A549 treated with AZD9567 at 1 μM for 4 hours (cell line): Measurements from ENCODE around the gene LOXL1. TPM values are rescaled to one million over a fixed set of nuclear protein-coding genes. Genes with fewer than 3 reads are reported as not detected.

Source experiments
- total RNA-seq: library from RNA; stranded (reverse); fragments of 200-300 nt; extraction: Qiagen RNA extraction; gene quantifications from 5 replicates; pipeline ENCODE4 v1.2.3, GENCODE V29; 2022; ENCODE audit not compliant: insufficient read depth

Gene LOXL1
- total RNA-seq: 0.36 to 0.82 TPM (median 0.69 TPM) in 4 of 5 replicates, not detected in the other

DNA sequence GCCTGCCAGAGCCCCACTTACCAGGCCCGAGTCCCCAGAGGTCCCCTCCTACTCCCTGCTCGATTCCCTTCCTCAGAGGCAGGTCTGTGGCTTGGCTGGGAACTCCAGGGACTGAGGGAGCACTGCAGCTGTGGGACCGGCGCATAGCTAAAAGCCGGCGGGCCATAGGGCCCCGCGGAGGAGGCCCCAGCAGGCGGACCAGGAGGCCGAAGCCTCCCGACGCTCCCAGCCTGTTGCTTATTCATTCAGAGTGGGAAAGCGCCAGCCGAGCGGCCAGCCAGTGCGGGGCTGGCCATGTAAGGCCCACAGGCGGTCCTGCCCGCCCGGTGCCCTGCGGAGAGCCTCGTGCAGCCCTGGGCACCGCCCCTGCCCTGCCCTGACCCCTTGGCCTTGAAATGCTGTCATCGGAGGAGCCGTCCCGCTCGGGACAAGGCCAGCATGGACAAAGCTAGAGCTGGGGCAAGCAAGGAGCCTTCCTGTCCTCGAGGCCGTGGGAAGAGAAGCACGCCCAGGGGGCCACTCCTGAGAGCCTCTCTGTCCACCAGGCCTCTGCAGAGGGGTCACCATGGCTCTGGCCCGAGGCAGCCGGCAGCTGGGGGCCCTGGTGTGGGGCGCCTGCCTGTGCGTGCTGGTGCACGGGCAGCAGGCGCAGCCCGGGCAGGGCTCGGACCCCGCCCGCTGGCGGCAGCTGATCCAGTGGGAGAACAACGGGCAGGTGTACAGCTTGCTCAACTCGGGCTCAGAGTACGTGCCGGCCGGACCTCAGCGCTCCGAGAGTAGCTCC, at the start of gene LOXL1:
LOXL1 (plus strand) TSS at position 244 of the 784 bp plus-strand sequence; CDS start at position 566, 322 bp downstream.

GRCh38 chr15:73991726-73992593, 65.7 kb downstream of the LOXL1 start, which contains the start of gene STOML1:
TSS of gene STOML1 (minus strand) at chr15:73992295. CDS start at chr15:73992223, 72 bp downstream.

GRCh38 chr15:73994413-73994883, 68.2 kb downstream of the LOXL1 start, which contains the start of gene PML:
TSS of gene PML (plus strand) at chr15:73994716. CDS start at chr15:73994813, 97 bp downstream.

Other genes with a start within 250 kb of the LOXL1 start
- gene CD276, start 242.1 kb upstream of the LOXL1 start, total RNA-seq: 68.3 to 75.6 TPM (median 69.6 TPM) in 5 replicates
- gene INSYN1, start 173.1 kb upstream of the LOXL1 start, total RNA-seq: 1.5 to 2.3 TPM (median 2.0 TPM) in 4 of 5 replicates, not detected in the other
- gene TBC1D21, start 52.9 kb upstream of the LOXL1 start, total RNA-seq: not detected in 5 replicates
- gene STOML1, start 65.8 kb downstream of the LOXL1 start, total RNA-seq: 12.5 to 13.8 TPM (median 13.0 TPM) in 5 replicates
- 8.1 to 15.1 TPM (median 14.3 TPM) in 5 replicates for gene PML, start 68.3 kb downstream of the LOXL1 start, total RNA-seq
- 0.02 to 0.25 TPM (median 0.16 TPM) in 4 of 5 replicates, not detected in the other for gene GOLGA6A, start 156.1 kb downstream of the LOXL1 start, total RNA-seq
- gene ISLR2, start 204.1 kb downstream of the LOXL1 start, total RNA-seq: 0.11 to 0.31 TPM (median 0.15 TPM) in 4 of 5 replicates, not detected in the other
- 0.21 to 0.43 TPM (median 0.35 TPM) in 4 of 5 replicates, not detected in the other for gene ISLR, start 247.2 kb downstream of the LOXL1 start, total RNA-seq